ENCODE measurements around the gene SNX9. TPM values are rescaled to one million over a fixed set of nuclear protein-coding genes. Genes with fewer than 3 reads are reported as not detected.

SNX9 gene
- total RNA-seq, 1 donor from 2014 or later: 36.0 TPM

DNA sequence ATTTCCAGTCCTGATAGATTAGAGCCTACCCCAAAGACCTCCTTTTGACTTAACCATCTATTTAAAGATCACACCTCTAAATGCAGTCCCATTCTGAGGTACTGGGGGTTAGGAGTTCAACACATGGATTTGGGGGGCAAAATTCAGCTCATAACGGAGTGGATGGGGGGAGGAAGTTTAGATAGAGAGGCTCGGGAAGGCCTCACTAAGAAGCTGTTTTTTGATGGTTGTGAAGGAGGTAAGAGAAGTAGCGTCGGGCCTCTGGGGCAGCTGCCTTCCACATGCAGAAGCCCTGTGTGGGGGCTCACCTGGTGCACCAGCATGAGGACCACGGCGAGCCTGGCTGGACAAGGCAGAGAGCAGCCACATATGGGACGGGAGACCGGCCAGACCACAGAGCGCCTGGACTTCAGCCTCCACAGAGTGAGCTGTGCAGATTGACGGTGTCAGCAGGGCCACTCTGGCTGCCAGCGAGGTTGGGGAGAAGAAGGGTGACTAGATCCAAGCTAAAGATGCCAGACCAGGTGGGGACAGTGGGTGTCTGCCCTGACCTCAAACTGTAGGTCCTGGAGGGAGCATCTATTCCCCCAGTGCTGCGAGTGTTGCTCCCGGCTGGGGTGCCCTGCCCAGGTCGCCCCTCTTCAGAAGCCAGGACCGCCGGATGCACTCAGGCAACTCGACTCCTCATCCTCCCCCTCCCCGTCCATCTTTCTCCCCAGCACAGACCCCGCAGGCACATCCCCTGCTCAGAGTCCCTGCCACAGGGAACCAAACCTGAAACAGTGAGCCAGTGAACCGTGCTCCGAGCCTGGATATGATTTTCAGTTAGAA lies 153.5 kb downstream of the SNX9 start:
- Histone ChIP-seq H3K9ac (ENCODE audit: low read length) (no peak overlapping the region), H3K4me1 (ENCODE audit: insufficient read depth, low read length) (peaks cover 13% of the 10 kb centered on the region), H3K79me2 (ENCODE audit: insufficient read depth, low read length) (no peaks in the 10 kb centered on the region), H3K4me2 (ENCODE audit: low read length) (no peak overlapping the region), H3K9me3 (ENCODE audit: insufficient read depth, low read depth, low read length) (no peaks in the 10 kb centered on the region), H3K4me3 (ENCODE audit: insufficient read depth, low read depth, low read length) (no peak overlapping the region), H3K27me3 (ENCODE audit: insufficient read depth, low read length) (no peaks in the 10 kb centered on the region), H4K20me1 (ENCODE audit: insufficient read depth, low read length) (no peaks in the 10 kb centered on the region), H3K36me3 (ENCODE audit: insufficient read depth, low read length) (no peaks in the 10 kb centered on the region), H2AFZ (ENCODE audit: low read depth, low read length) (no peak overlapping the region), H3K27ac (ENCODE audit: low read depth, low read length) (no peak overlapping the region)
- H3K36me3 Mint-ChIP-seq (ENCODE audit: low read depth, unreplicated experiment): no peaks in the 10 kb centered on the region
- FAIRE-seq: no peak
- H3K4me3 Mint-ChIP-seq (ENCODE audit: unreplicated experiment): no peak overlapping the region
- no peak for DNase-seq (ENCODE audit: low read depth)
- H3K27ac Mint-ChIP-seq (ENCODE audit: unreplicated experiment): peak overlapping the region; percentile 7
- peaks cover 14% of the 10 kb centered on the region for H3K27me3 Mint-ChIP-seq (ENCODE audit: low read depth, unreplicated experiment)
- peaks cover 8% of the 10 kb centered on the region for H3K9me3 Mint-ChIP-seq (ENCODE audit: unreplicated experiment)
- no peak for TF ChIP-seq CTCF (IDR thresholded peaks at IDR 0.05; ENCODE audit: insufficient read depth, low read depth, low read length)
- peaks cover 12% of the 10 kb centered on the region for H3K4me1 Mint-ChIP-seq (ENCODE audit: low read depth, unreplicated experiment)

GRCh38 chr6:157977176-157977804 lies 154.2 kb downstream of the SNX9 start:
- no peak for TF ChIP-seq CTCF (IDR thresholded peaks at IDR 0.05; ENCODE audit: insufficient read depth, low read depth, low read length)
- Histone ChIP-seq H4K20me1 (ENCODE audit: insufficient read depth, low read length) (peaks cover under 1% of the 10 kb centered on the region), H3K4me1 (ENCODE audit: insufficient read depth, low read length) (peaks cover 13% of the 10 kb centered on the region), H3K9me3 (ENCODE audit: insufficient read depth, low read depth, low read length) (no peaks in the 10 kb centered on the region), H3K36me3 (ENCODE audit: insufficient read depth, low read length) (no peaks in the 10 kb centered on the region), H3K4me3 (ENCODE audit: insufficient read depth, low read depth, low read length) (no peak overlapping the region), H2AFZ (ENCODE audit: low read depth, low read length) (no peak overlapping the region), H3K9ac (ENCODE audit: low read length) (no peak overlapping the region), H3K27me3 (ENCODE audit: insufficient read depth, low read length) (no peaks in the 10 kb centered on the region), H3K4me2 (ENCODE audit: low read length) (no peak overlapping the region), H3K27ac (ENCODE audit: low read depth, low read length) (no peak overlapping the region), H3K79me2 (ENCODE audit: insufficient read depth, low read length) (peaks cover 3% of the 10 kb centered on the region)
- DNase-seq (ENCODE audit: low read depth) (no peak), FAIRE-seq (no peak)
- Mint-ChIP-seq H3K9me3 (ENCODE audit: unreplicated experiment) (peaks cover 8% of the 10 kb centered on the region), H3K27me3 (ENCODE audit: low read depth, unreplicated experiment) (peaks cover 13% of the 10 kb centered on the region), H3K36me3 (ENCODE audit: low read depth, unreplicated experiment) (no peaks in the 10 kb centered on the region), H3K4me3 (ENCODE audit: unreplicated experiment) (no peak overlapping the region), H3K4me1 (ENCODE audit: low read depth, unreplicated experiment) (peaks cover 12% of the 10 kb centered on the region), H3K27ac (ENCODE audit: unreplicated experiment) (peak overlapping the region; percentile 87)
